Mucosa of descending colon (tissue), 3 donors: ENCODE measurements around the gene HDHD2. TPM values are rescaled to one million over a fixed set of nuclear protein-coding genes. Genes with fewer than 3 reads are reported as not detected.
"Not testable (repeated sequence)": the region's sequence is repeated elsewhere in the genome, so short reads cannot be mapped to it uniquely, and the experiment has no call there.

ENCODE experiments used
- ATAC-seq: fragments of 200-7000 bp; cut with Tn5 transposase; one replicate; pipeline ENCODE4 v1.9.1; 2020; ENCODE audit warnings: mild to moderate bottlenecking, moderate library complexity
- DNase-seq, 3 donors: peaks; one replicate each; pipeline ENCODE4 v3.0.0-alpha.2; 2020
- H3K36me3 ChIP-seq: fragments of 200-600 bp; one replicate; pipeline ENCODE4 v1.8.0; 2021; ENCODE audit warnings: low read depth, mild to moderate bottlenecking
- H3K4me1 ChIP-seq: fragments of 200-600 bp; one replicate; pipeline ENCODE4 v1.8.0; 2021; ENCODE audit warnings: low read depth, mild to moderate bottlenecking
- H3K4me3 ChIP-seq: fragments of 200-600 bp; one replicate; pipeline ENCODE4 v1.8.0; 2021; ENCODE audit warnings: mild to moderate bottlenecking
- H3K9me3 ChIP-seq: fragments of 200-600 bp; one replicate; pipeline ENCODE4 v1.8.0; 2021; ENCODE audit warnings: mild to moderate bottlenecking
- intact Hi-C, 2 donors: fragments of 100-400 bp; cut with DNase I in 1 of 2; cut with micrococcal nuclease in 1 of 2; formaldehyde crosslinking; loops; one replicate each; pipeline versions ENCODE4 v1.11.0 to v1.11.1; 2022; cut with DNase I, micrococcal nuclease
- long read RNA-seq, 2 donors: library from polyadenylated mRNA; unstranded; transcript quantifications; one replicate each; pipeline ENCODE4 v2.0.0, GENCODE V29; 2019 to 2021
- total RNA-seq, 3 donors: library from RNA; stranded (reverse); fragmentation: NEBNext Ultra II Directional in 2 of 3; extraction: Animal tissue kit (Norgen Biotek cat#: 25700) in 2 of 3; gene quantifications; one replicate each; pipeline versions ENCODE4 v1.2.1 to v1.2.4, GENCODE V29; 2021 to 2023
- TF ChIP-seq, protein P1 (sequence below): fragments of 200-600 bp; IDR thresholded peaks from one replicate; pipeline ENCODE4 v1.8.0; 2022; ENCODE audit warnings: antibody characterized with exemption, mild to moderate bottlenecking
- donor health status: DM: no; HTN: no; CAD: no; lungs with moderate emphysema.
- donor health status: DM: no; HTN: no; CAD: no.
- donor health status: DM: no; HTN: yes; CAD: no.

HDHD2 gene, protein sequence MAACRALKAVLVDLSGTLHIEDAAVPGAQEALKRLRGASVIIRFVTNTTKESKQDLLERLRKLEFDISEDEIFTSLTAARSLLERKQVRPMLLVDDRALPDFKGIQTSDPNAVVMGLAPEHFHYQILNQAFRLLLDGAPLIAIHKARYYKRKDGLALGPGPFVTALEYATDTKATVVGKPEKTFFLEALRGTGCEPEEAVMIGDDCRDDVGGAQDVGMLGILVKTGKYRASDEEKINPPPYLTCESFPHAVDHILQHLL
- 10 to 100 TPM; 33.8 to 45.7 (median 37.1) TPM for total RNA-seq
- long read RNA-seq, donor 1, transcript HDHD2-205 (7 exons, 2,224 nt), result minor isoform, 19 of 59 reads
- long read RNA-seq, donor 1, transcript HDHD2-201 (7 exons, 2,212 nt), result major isoform, 35 of 59 reads
- long read RNA-seq, donor 1, partial matches to known transcripts, result 0 of 59 reads
- long read RNA-seq, donor 1, other reads (novel, unspliced or antisense), result 5 of 59 reads
- long read RNA-seq, donor 2, transcript HDHD2-205 (7 exons, 2,224 nt), result minor isoform, 5 of 26 reads
- long read RNA-seq, donor 2, transcript HDHD2-201 (7 exons, 2,212 nt), result major isoform, 19 of 26 reads
- long read RNA-seq, donor 2, partial matches to known transcripts, result 1 of 26 reads
- long read RNA-seq, donor 2, other reads (novel, unspliced or antisense), result 1 of 26 reads

DNA sequence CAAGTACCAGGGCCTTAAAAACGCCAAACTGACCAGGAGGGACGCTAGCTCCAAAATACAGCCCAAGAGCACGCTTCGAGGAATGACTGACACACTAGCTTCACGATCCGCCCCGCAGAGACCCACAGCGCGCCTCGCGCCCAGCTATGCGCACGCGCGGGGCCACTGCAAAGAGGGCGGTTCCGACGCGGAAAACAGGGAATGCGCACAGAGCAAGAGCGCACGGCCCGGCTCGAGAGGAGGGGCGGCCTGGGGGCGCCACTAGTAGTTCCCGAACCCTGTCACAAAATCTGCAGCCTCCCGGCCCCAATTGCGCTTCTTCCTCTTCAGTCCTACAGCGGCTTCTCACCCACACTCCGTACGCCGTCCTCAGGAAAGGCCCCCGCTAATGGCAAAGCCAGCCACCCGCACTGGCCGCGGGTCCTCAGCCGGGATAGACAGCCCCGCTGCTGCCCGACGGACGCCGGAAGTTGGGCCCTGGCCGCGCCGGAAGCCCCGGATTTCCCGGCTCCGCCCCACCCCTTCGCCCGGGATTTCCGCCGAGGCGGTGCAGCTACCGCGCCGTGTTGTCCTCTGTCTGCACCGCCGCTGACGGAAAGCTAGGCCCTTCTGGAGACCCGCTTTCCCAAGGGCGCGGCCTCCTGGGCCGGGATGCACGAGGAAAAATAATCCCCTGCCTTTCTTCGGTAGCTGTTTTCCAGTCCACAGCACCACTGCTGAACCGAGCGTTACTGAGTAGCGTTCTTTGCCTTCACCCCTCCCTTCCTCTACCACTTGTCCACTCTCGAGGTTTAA lies at the start of gene HDHD2:
TSS of gene HDHD2 (minus strand) at position 472 of the 795 bp plus-strand sequence. CDS start 14,061 bp downstream, outside the sequence.
- TF ChIP-seq, protein P1, sequence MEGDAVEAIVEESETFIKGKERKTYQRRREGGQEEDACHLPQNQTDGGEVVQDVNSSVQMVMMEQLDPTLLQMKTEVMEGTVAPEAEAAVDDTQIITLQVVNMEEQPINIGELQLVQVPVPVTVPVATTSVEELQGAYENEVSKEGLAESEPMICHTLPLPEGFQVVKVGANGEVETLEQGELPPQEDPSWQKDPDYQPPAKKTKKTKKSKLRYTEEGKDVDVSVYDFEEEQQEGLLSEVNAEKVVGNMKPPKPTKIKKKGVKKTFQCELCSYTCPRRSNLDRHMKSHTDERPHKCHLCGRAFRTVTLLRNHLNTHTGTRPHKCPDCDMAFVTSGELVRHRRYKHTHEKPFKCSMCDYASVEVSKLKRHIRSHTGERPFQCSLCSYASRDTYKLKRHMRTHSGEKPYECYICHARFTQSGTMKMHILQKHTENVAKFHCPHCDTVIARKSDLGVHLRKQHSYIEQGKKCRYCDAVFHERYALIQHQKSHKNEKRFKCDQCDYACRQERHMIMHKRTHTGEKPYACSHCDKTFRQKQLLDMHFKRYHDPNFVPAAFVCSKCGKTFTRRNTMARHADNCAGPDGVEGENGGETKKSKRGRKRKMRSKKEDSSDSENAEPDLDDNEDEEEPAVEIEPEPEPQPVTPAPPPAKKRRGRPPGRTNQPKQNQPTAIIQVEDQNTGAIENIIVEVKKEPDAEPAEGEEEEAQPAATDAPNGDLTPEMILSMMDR, result no peak
- intact Hi-C loops, result no loop called here

DNA sequence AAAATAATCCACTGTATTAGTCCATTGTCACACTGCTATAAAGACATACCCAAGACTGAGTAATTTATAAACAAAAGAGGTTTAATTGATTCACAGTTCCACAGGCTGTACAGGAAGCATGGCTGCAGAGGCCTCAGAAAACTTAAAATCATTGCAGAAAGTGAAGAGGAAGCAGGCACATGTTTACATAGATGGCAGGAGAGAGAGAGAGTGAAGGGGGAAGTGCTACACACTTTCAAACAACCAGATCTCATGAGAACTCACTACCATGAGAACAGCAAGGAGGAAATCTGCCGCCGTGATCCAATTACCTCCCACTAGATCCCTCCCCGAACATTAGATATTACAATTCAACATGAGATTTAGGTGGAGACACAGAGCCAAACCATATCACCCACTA lies 45.7 kb upstream of the HDHD2 start:
- not testable (repeated sequence) for ATAC-seq, H3K9me3 ChIP-seq, H3K4me3 ChIP-seq, H3K4me1 ChIP-seq, DNase-seq, H3K36me3 ChIP-seq
- intact Hi-C loops, result loop anchor here in 1 of 2 donors (10.0 kb wide), 1 partner anchor 91 kb away; no protein-coding TSS in a partner anchor

More for the DNA sequence above, at the start of gene HDHD2:
- peak within 1 kb of the TSS; percentile 52 for H3K4me3 ChIP-seq
- H3K4me1 ChIP-seq, result peaks cover 7% of the 10 kb centered on the region
- DNase-seq (peak; percentile 84 to 92 (median 90)), ATAC-seq (peak; percentile 98)
- H3K36me3 ChIP-seq, result no peaks in the 10 kb centered on the region
- no peaks in the 10 kb centered on the region for H3K9me3 ChIP-seq

DNA sequence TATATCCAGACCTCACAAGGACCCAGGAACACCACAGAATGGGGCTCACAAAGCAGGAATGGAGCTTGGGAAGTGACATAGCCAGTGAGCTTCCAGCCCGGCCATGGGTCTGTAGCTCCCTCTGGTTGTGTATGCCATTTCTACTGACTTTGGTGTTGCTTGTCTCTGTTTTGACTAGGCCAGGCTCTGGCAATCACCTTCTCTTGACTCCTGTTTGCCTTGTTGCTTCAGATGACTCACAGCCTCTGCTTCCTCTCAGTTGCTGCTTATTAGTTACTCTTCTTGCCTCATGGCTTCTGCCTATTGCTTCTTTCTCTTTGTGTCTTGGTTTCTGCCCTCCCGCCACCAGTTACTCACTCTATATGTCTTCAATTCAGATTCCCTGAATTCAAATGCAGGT lies 41.7 kb upstream of the HDHD2 start:
- Histone ChIP-seq H3K4me3 (no peak overlapping the region), H3K9me3 (no peaks in the 10 kb centered on the region), H3K4me1 (no peaks in the 10 kb centered on the region), H3K36me3 (no peaks in the 10 kb centered on the region)
- TF ChIP-seq, protein P1, result no peak
- intact Hi-C loops, result loop anchor here in 1 of 2 donors (10.0 kb wide), 1 partner anchor 87 kb away; no protein-coding TSS in a partner anchor
- DNase-seq (no peak), ATAC-seq (no peak)

DNA sequence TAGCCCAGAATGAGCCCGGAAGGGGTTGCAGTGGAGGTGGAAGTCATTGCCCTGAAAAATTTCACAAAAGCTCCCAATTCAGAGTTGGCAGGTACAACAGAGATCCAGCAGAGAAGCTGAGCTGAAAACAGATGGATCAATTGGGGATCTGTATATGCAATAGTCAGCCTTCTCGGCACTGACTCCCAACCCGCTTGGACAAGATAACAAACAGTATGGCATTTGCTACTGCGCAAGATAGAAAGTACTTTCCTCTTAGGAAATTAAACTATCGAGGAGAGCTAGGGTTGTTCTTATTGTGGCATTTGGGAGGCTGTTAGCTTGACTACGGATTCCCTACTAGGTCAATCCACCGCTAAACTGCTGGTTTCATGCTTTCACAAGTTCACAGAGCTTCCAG lies 37.4 kb upstream of the HDHD2 start:
- Histone ChIP-seq H3K4me3 (no peak overlapping the region), H3K36me3 (no peaks in the 10 kb centered on the region), H3K4me1 (no peaks in the 10 kb centered on the region), H3K9me3 (no peaks in the 10 kb centered on the region)
- ATAC-seq (no peak), DNase-seq (no peak)
- TF ChIP-seq, protein P1, result no peak
- intact Hi-C loops, result no loop called here

DNA sequence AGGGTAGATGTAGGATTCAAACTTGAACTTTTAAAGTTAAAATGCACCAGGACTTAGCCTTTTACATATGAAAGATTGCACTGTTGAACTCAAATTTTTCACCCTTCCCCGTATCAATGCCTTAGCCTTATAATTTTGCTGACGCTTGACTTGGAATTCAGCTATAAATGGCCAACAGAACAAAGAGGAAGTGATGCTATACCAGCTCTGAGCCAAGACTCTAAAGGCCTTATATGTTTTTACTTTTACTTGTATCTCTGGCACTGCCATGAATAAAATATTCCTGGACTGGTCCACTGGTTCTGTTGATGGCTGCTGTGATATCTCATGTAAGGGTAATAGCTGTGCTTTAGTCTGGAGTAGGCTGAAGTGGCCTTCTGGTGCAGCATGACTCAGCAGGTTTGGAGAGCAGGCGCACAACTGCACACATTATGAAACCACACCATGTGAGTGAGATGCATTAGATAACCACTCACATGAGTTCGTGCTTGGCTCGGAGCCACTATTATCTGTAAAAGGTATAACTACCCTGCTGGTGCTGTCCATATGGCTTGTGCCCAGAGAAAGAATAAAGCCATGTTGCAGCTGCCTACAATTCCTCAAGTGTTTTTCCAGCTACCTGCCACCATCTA lies 34.2 kb upstream of the HDHD2 start:
- Histone ChIP-seq H3K4me3 (no peak overlapping the region), H3K36me3 (no peaks in the 10 kb centered on the region), H3K4me1 (no peaks in the 10 kb centered on the region), H3K9me3 (no peaks in the 10 kb centered on the region)
- ATAC-seq (no peak), DNase-seq (peak in 1 of 3 donors; percentile 28)
- TF ChIP-seq, protein P1, result no peak
- intact Hi-C loops, result no loop called here

DNA sequence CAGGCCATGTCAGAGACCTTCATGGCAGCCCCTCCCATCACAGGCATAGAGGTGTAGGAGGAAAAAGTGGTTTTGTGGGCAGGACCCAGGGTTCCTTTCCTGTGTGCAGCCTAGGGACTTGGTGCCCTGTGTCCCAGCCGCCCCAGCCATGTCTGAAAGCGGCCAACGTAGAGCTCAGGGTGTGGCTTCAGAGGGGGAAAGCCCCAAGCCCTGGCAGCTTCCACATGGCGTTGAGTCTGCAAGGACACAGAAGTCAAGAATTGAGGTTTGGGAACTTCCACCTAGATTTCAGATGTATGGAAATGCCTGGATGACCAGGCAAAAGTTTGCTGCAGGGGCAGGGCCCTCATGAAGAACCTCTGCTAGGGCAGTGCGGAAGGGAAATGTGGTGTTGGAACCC lies 31.9 kb upstream of the HDHD2 start:
- H3K9me3 ChIP-seq, ATAC-seq, H3K4me1 ChIP-seq, H3K4me3 ChIP-seq, H3K36me3 ChIP-seq, intact Hi-C loops, DNase-seq: not testable (repeated sequence)
